DMS114 treated with DMSO at 0.1 percent for 48 hours (cell line): ENCODE measurements around the gene ZFYVE28.

ENCODE experiments used
- DNase-seq: peaks from one replicate; lab custom pipeline; 2025; ENCODE audit not compliant: unreplicated experiment; lab: John Stamatoyannopoulos, UW

Gene ZFYVE28

DNA sequence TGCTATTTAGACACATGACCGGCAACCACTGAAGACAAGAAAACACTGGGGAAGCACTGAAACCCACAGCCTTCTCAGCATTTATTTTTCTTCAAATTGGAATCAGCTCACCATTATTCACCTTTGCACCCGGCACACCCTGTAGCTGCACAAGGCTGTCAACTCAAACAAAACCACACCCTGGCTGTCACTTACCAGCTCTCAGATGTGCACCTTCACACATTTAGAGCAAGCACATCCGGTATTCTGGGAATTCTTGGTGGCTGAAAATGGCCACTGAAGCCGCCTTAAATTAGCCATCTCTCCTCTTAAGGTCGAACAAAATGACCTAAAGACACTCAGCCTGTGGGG, 5.9 kb downstream of the ZFYVE28 start:
- DNase-seq: no peak

DNA sequence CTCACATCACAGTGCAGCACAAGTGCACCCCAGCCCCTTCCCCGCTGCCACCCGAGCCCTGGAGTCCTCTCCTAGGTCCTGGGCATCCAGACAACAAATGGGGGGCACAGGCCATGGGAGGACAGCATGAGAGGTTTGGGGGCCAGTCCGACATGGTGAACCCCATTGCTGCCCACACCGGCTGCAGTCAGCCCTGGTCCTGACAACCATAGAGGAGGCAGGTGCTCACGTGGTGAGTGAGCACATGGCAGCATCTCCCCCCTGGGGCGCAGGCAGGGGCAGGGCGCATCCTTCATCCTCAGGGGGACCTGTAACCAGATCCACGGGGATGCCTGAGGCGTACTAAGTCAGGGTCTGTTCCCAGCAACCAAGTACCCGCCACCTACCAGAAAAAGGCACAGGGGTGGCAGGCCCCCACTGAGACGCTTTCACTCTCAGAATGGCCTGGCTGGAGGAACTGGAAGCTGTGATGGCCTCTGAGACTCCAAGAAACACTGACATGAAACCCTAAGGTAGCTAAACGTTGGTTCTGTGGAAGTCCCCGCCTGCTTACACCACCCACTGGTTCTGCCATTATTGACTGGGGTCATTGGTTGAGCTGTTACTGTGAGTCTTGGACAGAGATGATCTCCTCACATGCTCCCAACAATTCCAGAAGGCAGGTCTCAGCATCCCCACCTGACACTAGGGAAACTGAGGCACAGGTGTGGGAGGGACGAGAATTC, 6.5 kb downstream of the ZFYVE28 start:
- no peak for DNase-seq

DNA sequence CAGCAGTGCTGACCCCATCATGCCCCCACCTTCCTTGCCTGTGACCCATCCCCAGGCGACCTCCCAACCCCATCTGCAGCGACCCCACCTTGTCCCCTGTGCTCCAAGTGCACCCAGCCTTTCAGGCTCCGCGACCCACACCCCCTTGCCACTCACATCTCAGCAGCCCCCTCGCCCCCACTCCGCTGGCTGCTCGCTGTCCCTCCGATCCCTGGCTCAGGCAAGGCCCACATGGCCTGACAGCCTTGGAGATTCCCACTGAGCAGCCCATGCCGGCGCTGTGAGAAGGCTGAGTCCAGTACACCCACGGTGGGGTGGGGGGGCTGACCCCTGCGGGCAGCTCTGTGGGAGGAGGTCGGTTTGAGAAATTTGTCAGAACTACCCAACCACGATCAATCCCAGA, 9.1 kb downstream of the ZFYVE28 start:
- DNase-seq: no peak

DNA sequence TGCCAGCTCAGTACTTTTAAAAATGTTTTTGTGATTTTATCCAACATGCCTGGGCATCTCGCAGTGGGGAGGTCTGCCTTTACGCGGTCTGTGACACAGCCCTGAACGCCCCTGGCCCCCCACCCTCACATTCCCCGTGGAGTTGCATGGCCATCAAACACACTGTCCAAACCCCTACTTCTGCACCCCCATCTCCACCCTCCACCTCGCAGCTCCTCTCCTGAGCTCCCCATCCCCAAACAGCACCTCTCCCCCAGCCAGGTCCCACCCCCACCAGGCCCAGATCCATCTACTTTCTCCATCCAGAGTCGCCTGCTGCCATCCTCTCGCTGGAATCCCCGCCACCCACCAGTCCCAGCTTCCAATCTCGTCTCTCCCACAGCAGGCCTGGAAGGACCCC, 9.5 kb downstream of the ZFYVE28 start:
- DNase-seq: no peak

DNA sequence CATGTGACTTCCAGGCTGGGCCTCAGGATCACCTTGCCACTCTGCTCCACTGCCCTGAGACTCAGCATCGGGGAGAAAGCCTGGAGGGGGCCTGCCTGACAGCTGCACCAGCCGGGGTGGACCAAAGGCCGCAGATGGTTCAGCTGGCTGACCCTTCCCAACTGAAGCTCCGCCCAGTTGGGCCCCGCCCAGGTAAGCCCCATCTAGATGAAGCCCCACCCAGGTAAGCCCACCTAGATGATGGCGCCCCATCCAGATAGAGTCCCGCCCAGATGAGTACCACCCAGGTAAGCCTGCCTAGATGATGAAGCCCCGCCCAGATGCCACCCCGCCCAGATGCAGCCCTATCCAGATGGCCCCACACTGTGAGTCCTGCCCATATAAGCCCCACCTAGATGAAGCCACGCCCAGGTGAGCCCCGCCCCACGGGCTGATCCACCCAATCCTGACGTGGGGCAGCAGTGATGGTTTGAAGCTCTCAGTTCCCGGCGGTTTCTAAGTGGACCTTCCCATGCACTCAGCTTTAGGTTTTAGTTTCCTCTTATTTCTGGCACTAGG, 10.0 kb downstream of the ZFYVE28 start:
- no peak for DNase-seq

DNA sequence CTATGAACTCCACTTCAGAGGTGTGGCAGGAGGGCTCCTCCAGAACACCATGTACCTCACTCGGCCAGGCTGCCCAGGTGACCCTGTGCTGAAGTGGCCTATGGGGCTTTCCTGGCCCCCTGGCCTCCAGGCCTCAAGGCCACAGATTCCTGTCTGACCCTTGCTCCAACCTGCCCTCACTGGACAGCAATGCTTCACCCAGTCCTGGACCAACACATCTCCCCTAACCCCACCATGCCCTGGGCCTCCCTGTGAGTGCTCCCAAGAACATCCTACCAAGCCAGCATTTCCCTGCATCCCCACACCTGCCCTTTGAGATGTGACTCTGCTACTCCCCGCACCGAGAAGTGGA, 10.5 kb downstream of the ZFYVE28 start:
- no peak for DNase-seq

DNA sequence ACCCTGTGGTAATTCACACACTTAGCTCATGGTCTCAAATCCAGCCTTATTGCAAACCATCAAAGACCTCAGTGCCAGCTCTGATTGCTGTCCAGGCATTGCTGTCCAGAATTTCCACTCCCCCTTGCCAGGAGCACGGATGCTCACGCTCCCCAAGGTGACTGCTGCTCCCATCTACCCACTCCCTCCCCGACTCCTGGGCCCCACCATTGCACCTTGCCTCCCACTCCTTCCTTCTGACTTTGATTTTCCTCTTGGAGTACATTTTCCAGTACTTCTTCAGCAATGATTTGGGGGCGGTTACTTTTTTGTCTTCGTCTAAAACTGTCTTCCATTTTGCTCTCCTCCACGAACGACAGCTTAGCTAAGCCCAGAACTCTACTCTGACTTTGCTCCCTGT, 11.5 kb downstream of the ZFYVE28 start:
- DNase-seq: no peak

DNA sequence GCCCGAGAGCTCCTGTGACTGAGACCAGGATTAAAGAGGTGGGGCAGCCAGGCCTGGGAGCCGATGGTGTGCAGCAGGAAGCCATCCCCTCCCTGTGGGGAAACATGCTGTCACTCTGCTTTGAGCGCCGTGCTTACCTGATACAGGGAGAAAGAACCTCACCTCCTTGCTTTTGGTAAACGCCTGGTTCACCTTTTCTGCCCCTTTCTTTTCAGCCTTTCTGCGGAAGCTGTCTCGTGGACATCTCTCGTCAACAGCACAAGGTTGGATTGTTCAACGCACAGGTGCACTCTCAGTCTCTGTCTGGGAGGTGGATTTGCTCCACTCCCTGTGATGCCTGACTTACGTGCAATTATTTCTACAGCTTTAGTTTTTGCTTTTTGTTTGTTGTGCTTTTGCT, 12.0 kb downstream of the ZFYVE28 start:
- DNase-seq: no peak

DNA sequence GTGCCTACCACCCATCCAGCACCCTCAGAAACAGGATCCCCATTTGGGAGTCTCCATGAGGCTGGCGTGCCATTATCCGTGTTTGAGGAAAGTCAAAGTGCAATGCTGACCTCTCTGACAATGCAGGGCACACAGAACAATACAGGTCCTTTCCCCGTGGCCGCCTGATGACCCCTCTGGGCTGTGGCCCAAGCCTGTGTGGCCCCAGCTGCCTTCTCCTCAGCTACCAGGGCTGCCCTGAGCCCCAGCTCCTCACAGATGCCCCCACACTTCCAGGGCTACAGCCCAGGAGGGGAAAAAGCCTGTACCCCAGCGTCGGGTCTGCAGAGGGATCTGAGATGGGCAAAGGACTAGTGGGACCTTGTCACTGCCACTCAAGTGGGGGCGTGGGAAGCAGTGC, 15.5 kb downstream of the ZFYVE28 start:
- DNase-seq: no peak

DNA sequence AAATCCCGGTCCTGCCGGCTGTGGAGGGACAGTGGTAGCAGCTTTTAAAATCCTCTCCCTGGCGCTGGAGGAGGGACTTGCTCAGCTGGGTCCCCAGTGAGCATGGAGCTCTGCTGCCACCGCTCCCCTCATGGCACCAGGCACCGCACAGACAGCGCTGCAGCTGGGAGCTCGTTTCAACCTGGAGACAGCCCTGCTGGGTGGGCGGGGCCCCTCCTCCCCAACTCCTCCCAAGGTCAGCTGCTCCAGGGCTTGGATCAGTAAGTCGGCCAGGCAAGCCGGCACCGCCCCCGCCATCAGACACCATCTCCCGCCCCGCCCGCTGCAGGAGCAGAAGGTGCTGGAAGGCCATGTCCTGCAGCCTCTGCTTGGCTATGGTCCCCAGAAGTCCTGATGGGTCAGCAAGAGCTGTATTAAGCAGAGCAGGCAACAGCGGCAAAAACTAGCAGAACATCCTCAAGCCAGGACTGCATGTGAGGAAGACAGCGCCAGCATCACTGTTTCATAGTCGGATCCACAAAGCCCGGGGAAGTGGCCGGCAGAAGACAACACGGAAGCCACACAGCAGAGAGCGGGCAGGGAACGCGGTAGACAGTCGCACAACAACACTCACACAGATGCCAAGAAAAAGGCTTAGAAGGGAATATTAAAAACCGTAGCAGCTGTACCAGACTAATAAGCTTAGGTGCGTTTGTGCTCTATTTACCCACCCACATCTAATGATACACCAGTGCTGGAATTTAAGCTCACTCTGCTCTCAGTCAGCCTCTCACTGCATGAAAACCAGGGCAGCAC, 16.2 kb downstream of the ZFYVE28 start:
- peak; percentile 8 for DNase-seq

DNA sequence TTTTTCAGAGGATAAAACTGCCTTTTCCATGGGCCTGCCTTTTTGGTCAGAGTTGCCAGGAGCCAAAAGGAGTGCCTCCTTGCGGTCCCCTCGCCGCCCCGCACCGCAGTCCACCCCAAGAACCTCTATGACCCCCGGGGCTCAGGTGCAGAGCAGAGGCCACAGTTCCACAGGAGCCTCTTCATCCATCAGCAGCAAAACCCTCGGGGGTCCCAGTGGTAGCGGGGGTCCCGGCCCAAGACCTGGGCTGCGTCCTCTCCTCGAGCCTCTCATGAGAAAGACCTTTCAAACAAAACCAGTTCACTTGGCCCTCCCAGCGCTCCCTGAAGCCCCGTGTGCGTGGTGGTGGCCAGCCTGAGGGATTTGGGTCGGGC, 16.8 kb downstream of the ZFYVE28 start:
- no peak for DNase-seq

DNA sequence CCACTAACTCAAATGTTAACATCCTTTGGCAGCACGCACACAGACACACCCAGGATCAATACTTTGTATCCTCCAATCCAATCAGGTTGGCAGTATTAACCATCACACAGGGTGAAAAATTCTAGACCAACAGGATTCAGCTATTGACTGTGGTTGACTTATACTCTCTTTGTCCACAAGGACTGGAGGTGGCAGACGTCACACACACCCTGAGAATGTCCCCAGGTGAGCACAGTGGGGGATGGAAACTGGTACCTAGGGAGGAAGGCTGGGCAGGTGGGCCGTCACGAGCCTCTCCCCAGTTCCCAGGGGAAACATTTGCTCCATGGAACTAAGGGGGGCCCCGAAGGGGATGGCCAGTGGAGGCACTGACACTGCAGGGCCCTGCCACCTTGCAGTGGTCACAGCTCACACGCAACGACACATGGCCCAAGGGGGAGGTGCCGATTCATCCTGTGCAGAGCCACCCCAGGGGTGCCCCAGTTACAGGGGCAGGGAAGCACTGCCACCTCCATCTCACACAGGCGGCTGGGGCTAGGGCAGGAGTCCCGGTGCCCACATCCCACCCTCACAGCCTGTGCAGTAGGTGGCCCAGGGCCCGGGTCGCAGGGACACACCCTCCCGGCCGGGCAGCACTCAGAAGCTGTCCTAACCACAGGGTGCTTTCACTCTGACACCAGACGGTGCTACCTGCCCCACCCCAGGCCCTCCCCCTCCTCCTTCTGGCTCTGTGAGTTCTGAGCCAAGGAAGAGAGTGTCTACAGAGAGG, 17.4 kb downstream of the ZFYVE28 start:
- no peak for DNase-seq

DNA sequence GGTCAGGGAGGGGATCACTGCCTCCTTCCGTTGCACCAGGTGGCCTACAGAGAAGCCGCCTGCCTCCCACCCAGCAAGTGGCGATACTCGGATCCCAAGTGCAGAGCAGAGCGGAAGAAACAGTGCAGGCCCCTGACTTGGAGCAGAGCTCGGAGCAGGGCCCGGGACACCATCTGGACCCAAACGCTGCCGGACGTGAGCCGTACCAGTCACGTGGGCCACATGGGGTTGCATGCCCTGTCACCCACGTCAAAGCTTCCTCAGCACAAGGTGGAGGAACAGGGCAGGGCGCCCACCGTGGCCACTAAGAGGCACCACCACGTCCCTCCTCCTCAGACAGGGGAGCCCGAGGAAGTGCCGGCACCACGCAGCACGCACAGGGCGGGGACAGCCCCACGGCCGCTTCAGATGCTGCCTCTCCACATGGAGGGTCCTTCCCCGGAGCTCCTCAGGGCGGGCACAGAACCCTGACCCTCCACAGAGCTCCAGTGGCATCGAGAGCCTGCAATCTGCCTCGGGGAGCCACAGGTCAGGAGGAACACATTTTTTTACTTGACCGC, 18.7 kb downstream of the ZFYVE28 start:
- DNase-seq: no peak

DNA sequence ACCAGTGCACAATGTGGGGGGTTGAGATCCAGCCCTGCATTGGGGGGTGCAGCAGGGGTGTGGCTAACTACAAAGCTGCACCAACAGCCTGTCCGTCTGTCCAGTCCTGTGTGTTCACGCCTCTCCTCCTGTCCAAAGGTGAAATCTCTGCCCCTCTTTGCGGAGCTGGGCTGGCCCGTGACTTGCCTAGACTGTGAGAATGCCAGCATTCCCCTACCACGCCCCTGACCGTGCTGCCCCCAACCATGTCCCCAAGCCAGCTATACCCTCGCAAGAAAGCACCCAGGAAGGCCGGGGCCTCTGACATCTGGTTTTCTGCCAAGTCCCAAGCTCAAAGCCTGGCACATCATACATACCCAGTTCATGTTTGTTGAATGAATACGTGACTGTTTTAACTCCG, 19.2 kb downstream of the ZFYVE28 start:
- no peak for DNase-seq

DNA sequence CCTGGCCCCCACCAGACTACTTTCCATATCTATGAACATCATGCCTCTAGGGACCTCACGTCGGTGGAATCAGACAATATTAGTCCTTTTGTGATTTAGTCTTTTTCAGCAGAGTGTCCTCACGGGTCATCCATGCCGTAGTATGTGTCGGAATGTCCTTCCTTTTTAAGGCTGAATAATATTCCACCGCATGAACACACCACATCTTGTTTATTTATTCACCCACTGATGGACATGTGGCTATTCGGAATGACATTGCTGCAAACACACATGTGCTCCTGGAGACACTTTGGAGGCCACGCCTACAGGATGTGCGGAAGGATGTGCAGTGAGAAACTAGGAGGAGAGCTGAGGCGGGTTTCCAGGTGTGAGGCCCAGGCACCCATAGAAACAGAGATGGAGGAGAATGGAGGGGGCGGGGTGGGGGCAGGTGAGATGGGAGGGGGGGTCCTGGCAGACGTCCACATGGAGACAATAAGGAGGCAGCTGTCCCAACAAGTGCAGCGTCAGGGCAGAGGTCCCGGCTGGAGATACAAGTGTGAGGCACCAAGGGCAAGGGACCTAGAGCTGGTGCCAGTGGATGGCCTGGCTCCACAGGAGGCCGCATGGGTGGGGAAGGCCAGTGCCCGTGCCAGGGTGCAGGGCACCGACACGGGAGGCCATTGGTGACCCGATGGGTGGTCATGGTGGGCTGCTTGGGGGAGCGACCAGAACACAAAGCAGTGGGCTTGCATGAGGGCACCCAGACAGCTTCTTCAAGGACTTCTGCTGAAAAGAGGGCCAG, 20.7 kb downstream of the ZFYVE28 start:
- DNase-seq: no peak

DNA sequence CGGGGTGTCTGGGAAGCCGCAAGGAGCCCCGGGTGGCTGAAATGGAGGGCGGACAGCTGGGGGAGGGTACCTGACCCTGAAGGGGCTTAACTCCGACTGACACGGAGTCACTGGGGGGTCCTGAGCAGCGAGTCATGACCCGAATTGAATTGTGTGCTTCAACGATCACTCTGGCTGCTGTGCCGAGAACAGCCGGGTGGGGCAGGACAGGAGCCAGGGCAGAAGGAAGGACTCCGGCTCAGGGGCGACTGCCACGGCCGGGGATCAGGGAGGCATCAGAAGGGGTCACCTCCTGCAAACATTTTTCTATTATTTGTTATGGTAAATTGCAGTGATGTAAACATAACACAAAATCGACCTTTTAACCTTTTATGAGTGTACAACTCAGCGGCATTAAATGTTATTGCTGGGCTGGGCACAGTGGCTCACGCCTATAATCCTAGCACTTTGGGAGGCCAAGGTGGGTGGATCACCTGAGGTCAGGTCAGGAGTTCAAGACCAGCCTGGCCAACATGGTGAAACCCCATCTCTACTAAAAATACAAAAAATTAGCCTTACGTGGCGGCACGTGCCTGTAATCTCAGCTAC, 21.6 kb downstream of the ZFYVE28 start:
- DNase-seq: no peak

DNA sequence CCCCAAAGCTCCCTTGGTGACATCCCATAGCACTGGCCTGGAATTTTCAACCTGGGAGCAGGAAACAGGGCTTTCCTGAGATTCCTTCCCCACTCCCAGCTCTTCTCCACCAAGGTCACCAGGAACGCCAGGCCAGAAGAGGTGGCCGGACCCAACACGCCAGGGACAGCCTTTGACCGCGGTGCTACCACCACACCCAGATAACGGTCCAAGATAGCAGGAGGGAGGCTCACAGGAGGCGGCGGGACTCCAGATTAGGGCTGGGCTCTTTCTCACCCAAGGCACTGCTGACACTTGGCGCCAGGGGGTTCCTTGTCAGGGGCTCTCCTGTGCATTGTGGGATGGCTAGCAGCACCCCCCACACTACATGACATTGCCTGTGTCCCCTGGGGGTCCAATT, 22.9 kb downstream of the ZFYVE28 start:
- no peak for DNase-seq

DNA sequence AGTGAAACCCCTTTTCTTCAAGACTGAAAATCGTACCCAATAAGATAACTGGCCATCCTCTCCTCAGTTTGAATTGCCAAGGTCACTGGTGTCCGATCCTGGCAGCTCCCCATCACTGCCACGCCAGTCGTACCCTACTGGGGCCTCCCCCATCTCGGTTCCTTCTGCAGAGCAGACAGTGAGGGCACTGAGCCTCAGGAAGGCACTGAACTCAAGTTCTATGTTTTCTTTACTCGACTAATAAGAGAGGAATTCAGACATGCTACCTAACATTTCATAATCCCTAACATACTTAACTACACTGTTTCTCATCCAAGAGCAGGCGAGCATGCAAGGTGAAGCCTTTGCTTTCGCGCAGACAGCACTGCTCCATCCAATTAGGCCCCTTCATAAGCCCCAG, 23.4 kb downstream of the ZFYVE28 start:
- DNase-seq: no peak

DNA sequence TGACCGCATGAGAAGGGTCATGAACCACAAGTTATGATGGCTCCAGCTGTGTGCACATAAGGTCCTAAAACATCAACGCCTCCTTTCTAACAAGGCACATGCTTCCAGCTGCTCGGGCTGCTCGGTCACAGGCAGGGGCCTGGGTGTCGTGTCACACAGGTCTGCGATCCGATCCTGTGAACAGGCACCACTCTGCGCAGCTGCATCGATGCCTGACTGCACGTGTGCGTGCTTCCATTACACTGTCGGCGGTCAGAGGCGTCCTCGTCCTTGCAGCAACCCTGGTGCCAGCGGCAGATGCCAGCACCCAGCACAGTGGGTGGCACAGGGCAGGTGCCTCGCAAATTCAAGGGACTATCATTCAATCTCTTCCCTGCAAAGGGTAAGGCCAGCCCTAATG, 23.9 kb downstream of the ZFYVE28 start:
- DNase-seq: no peak
